Tibial artery (tissue), 4 donors: ENCODE data around the gene COL18A1.
A peak's percentile ranks its signal among the peaks of the same experiment; 100 is the strongest.

Source experiments
- DNase-seq, 2 donors: peaks; one replicate each; pipeline ENCODE4 v3.0.0-alpha.2; 2019
- H3K27ac ChIP-seq, 2 donors: fragments of 200-600 bp; sonication (generic) in 1 of 2; 1 replicate in 1 of 2; 2 replicates in 1 of 2; pipeline ENCODE4 v1.5.1; 2018 to 2019; ENCODE audit warnings: mild to moderate bottlenecking in 1 of 2
- H3K27me3 ChIP-seq, 2 donors: fragments of 200-600 bp; sonication (generic) in 1 of 2; one replicate each; pipeline versions ENCODE4 v1.5.1 to v1.6.0; 2016 to 2019
- H3K36me3 ChIP-seq, 3 donors: fragments of 200-600 bp; sonication (generic) in 2 of 3; one replicate each; pipeline ENCODE4 v1.5.1; 2016 to 2019; ENCODE audit warnings: mild to moderate bottlenecking in 2 of 3
- H3K4me1 ChIP-seq, 4 donors: fragments of 200-600 bp; sonication (generic) in 2 of 4; 1 replicate in 3 of 4; 2 replicates in 1 of 4; pipeline ENCODE4 v1.5.1; 2016 to 2019
- H3K4me3 ChIP-seq, 2 donors: fragments of 200-600 bp; sonication (generic) in 1 of 2; 1 replicate in 1 of 2; 2 replicates in 1 of 2; pipeline ENCODE4 v1.5.1; 2018 to 2019; ENCODE audit warnings: mild to moderate bottlenecking in 2 of 2
- H3K9me3 ChIP-seq, 3 donors: fragments of 200-600 bp; sonication (generic) in 1 of 3; one replicate each; pipeline ENCODE4 v1.5.1; 2016 to 2019
- CTCF ChIP-seq, 2 experiments: fragments of 200-600 bp in 1 of 2; fragments of 450-650 bp in 1 of 2; IDR thresholded peaks; one replicate each; pipeline ENCODE4 v1.5.1; 2017 to 2019; ENCODE audit warnings: antibody characterized with exemption in 2 of 2, mild to moderate bottlenecking in 1 of 2, moderate library complexity in 1 of 2
- intact Hi-C: fragments of 100-400 bp; cut with DNase I; formaldehyde crosslinking; loops from one replicate; pipeline ENCODE4 v1.15.0; 2023; ENCODE audit warnings: low total_unique reads

The COL18A1 gene

GRCh38 chr21:45383615-45384201 is 21.3 kb upstream of the COL18A1 start:
- no peak overlapping the region for H3K4me3 ChIP-seq
- no peak for TF ChIP-seq CTCF (IDR thresholded peaks at IDR 0.05)
- peaks cover 0 to 26% (median 14%) of the 10 kb centered on the region in 4 donors for H3K4me1 ChIP-seq
- H3K27me3 ChIP-seq, result no peaks in the 10 kb centered on the region
- intact Hi-C loops, result no loop called here
- no peaks in the 10 kb centered on the region for H3K9me3 ChIP-seq
- DNase-seq, result peak; percentile 13 to 50
- no peak overlapping the region for H3K27ac ChIP-seq
- H3K36me3 ChIP-seq, result no peaks in the 10 kb centered on the region

DNA sequence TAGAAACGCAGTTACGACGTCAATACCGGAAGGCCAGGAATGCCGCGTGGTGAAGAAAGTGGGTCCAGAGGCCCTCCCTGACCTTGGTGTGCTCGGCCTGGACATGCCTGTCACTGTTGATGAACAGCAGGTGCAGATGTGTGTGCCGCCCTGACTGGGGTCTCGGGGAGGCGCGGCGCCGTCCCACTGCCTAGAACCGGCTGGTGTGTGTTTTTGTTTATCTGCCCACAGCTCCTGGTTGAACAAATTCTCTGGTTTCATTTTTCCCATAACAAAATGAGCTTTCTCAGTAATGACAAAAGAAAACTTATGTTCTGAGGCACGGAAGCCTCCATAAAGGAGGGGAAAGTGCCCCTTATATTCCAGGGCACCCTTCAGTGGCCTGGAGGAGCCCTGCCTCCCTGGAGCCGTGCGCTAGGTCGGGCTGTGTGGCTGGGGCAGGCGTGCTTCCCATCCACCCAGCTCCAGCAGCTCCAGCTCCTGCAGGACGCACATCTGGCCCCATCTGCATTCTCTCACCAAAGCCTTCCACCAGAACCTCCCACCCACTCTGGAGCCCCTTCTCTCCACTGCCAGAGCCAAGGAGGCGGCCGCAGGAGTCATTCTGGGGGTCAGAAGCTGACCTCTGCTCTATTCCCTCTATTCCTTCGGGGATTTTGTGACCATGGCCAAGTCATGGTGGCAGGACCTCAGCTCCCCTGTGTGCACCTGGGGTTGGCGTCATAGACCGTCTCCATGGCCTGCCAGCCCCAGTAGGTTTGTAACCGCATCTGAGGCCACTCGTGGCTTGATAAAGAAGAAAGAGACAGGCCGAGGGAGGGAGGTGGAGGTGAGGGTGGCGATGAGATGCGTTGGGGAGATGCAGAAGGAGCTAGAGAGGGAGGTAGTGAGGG is 20.1 kb upstream of the COL18A1 start:
- intact Hi-C loops, result loop anchor here (5.0 kb wide), 1 partner anchor 47 kb away; no protein-coding TSS in a partner anchor
- Histone ChIP-seq H3K4me1 (peaks cover 0 to 26% (median 14%) of the 10 kb centered on the region in 4 donors), H3K27me3 (no peaks in the 10 kb centered on the region), H3K27ac (no peak overlapping the region), H3K9me3 (no peaks in the 10 kb centered on the region), H3K4me3 (no peak overlapping the region), H3K36me3 (no peaks in the 10 kb centered on the region)
- TF ChIP-seq CTCF (IDR thresholded peaks at IDR 0.05), result no peak
- peak; percentile 14 to 59 for DNase-seq

- intact Hi-C loops, result loop anchor here (5.0 kb wide), 1 partner anchor 47 kb away; no protein-coding TSS in a partner anchor
- Histone ChIP-seq H3K27ac (no peak overlapping the region), H3K4me3 (no peak overlapping the region), H3K4me1 (peaks cover 0 to 26% (median 14%) of the 10 kb centered on the region in 4 donors), H3K9me3 (no peaks in the 10 kb centered on the region), H3K27me3 (no peaks in the 10 kb centered on the region), H3K36me3 (no peaks in the 10 kb centered on the region)
- peak; percentile 15 to 51 for DNase-seq
- no peak for TF ChIP-seq CTCF (IDR thresholded peaks at IDR 0.05)
Observed at GRCh38 chr21:45385549-45386050, 19.4 kb upstream of the COL18A1 start.

- H3K4me1 ChIP-seq, result peaks cover 0 to 26% (median 14%) of the 10 kb centered on the region in 4 donors
- H3K27me3 ChIP-seq, result no peaks in the 10 kb centered on the region
- no peaks in the 10 kb centered on the region for H3K36me3 ChIP-seq
- peak overlapping the region; percentile 29 to 52 for H3K27ac ChIP-seq
- no peaks in the 10 kb centered on the region for H3K9me3 ChIP-seq
- H3K4me3 ChIP-seq, result no peak overlapping the region
- no peak for TF ChIP-seq CTCF (IDR thresholded peaks at IDR 0.05)
- intact Hi-C loops, result loop anchor here (5.0 kb wide), 1 partner anchor 46 kb away; no protein-coding TSS in a partner anchor
- peak; percentile 18 to 56 for DNase-seq
Observed at GRCh38 chr21:45386336-45386727, 18.6 kb upstream of the COL18A1 start.

DNA sequence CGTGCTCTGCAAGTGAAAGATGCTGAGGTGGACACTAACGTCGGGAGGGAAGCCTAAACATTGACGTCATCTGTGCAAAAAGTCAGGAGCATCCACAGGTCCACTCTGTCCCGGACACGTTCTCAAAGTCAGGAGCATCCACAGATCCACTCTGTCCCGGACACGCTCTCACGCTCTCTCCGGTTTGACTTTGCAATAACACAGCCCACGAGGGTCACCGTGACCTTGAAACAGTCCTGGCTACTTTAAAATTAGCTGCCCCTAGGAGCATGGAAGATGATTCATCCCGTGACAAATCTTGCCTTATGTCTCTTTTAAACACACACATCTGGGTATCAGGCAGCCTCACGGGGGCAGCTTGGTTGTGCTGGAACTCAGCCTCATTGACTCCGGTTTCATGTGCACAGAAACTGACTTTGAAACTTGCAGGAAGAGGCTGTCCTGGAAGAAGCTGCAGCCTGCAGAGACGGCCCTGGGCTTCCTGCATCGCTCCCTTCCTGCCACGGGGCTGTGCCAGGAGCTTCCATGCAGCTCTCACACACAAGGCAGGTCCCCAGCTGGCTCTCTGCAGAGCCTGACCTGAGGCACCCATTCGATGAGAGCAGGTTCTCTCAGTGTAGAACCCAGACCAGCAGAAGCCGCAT is 18.1 kb upstream of the COL18A1 start:
- intact Hi-C loops, result loop anchor here (5.0 kb wide), 1 partner anchor 45 kb away; no protein-coding TSS in a partner anchor
- Histone ChIP-seq H3K36me3 (no peaks in the 10 kb centered on the region), H3K27ac (peak overlapping the region; percentile 29 to 52), H3K4me1 (peaks cover 0 to 26% (median 14%) of the 10 kb centered on the region in 4 donors), H3K27me3 (no peaks in the 10 kb centered on the region), H3K9me3 (no peaks in the 10 kb centered on the region), H3K4me3 (no peak overlapping the region)
- TF ChIP-seq CTCF (IDR thresholded peaks at IDR 0.05), result peak; percentile 31 to 36
- peak; percentile 73 to 82 for DNase-seq
